Measurements from ENCODE around the gene AKAP12. TPM values are rescaled to one million over a fixed set of nuclear protein-coding genes. Genes with fewer than 3 reads are reported as not detected.

AKAP12 gene
- total and polyA plus RNA-seq, 2 donors (not counting 1 experiment from before 2014, with no cell fraction given) = 0.04 to 0.22 TPM

- Histone ChIP-seq H3K4me1 (ENCODE audit: control insufficient read depth in 2 of 2, insufficient read depth in 2 of 2, low read length in 2 of 2) (no peaks in the 10 kb centered on the region), H2AFZ (ENCODE audit: insufficient read depth, low read depth, low read length, poor library complexity, severe bottlenecking) (no peak overlapping the region), H3K79me2 (ENCODE audit: control insufficient read depth, insufficient read depth, low read length) (no peaks in the 10 kb centered on the region), H3K4me2 (replicated peaks; ENCODE audit: low read depth, low read length, poor library complexity, severe bottlenecking) (no peak overlapping the region), H3K27me3 (replicated peaks in 1 of 4; ENCODE audit: control extremely low read depth in 1 of 4, control insufficient read depth in 3 of 4, insufficient read depth in 4 of 4, low read length in 3 of 4) (peaks cover 0 to 2% (median 0%) of the 10 kb centered on the region in 4 experiments), H3K4me3 (ENCODE audit: control extremely low read depth in 1 of 5, extremely low read depth in 1 of 5, insufficient read depth in 1 of 5, low read depth in 2 of 5, low read length in 4 of 5) (no peak overlapping the region), H3K9me3 (ENCODE audit: control extremely low read depth in 1 of 3, control insufficient read depth in 2 of 3, insufficient read depth in 1 of 3, low read length in 2 of 3) (no peaks in the 10 kb centered on the region), H3K27ac (ENCODE audit: low read length in 2 of 2) (no peak overlapping the region), H4K20me1 (ENCODE audit: control insufficient read depth, insufficient read depth, low read length, poor library complexity, severe bottlenecking) (no peaks in the 10 kb centered on the region), H3K9ac (ENCODE audit: low read length) (no peak overlapping the region), H3K36me3 (replicated peaks in 1 of 2; ENCODE audit: control extremely low read depth in 1 of 2, control insufficient read depth in 1 of 2, extremely low read depth in 1 of 2, insufficient read depth in 2 of 2, low read length in 1 of 2) (no peaks in the 10 kb centered on the region)
- TF ChIP-seq CTCF (IDR thresholded peaks at IDR 0.05) (no peak), EZH2 (IDR thresholded peaks at IDR 0.05; ENCODE audit: borderline replicate concordance, insufficient read depth, low read depth, low read length, poor library complexity, severe bottlenecking) (no peak)
- POLR2A ChIA-PET = no interaction called here
- intact Hi-C loops (cut with micrococcal nuclease) = no loop called here
- no peak overlapping the region for H3K4me3 Mint-ChIP-seq
- 97% methylated on average over 4 of the region's 4 CpGs for WGBS (ENCODE audit: insufficient coverage)
- peaks cover 7% of the 10 kb centered on the region for H3K27me3 Mint-ChIP-seq
- no peak overlapping the region for H3K27ac Mint-ChIP-seq
- ATAC-seq (ENCODE audit: low read depth) = no peak
- DNase-seq = no peak
- no peaks in the 10 kb centered on the region for H3K4me1 Mint-ChIP-seq
- CTCF ChIA-PET = no interaction called here
- H3K9me3 Mint-ChIP-seq (ENCODE audit: insufficient read depth) = no peaks in the 10 kb centered on the region
Measured at GRCh38 chr6:151260205-151260604, 20.4 kb downstream of the AKAP12 start.

GRCh38 chr6:151263035-151263434 is 23.3 kb downstream of the AKAP12 start:
- no peak for ATAC-seq (ENCODE audit: low read depth)
- DNase-seq = no peak
- H4K20me1 ChIP-seq (ENCODE audit: control insufficient read depth, insufficient read depth, low read length, poor library complexity, severe bottlenecking) = no peaks in the 10 kb centered on the region
- H3K36me3 ChIP-seq (replicated peaks in 1 of 2; ENCODE audit: control extremely low read depth in 1 of 2, control insufficient read depth in 1 of 2, extremely low read depth in 1 of 2, insufficient read depth in 2 of 2, low read length in 1 of 2) = no peaks in the 10 kb centered on the region
- no peaks in the 10 kb centered on the region for H3K9me3 ChIP-seq (ENCODE audit: control extremely low read depth in 1 of 3, control insufficient read depth in 2 of 3, insufficient read depth in 1 of 3, low read length in 2 of 3)
- TF ChIP-seq EZH2 (IDR thresholded peaks at IDR 0.05; ENCODE audit: borderline replicate concordance, insufficient read depth, low read depth, low read length, poor library complexity, severe bottlenecking) (no peak), CTCF (IDR thresholded peaks at IDR 0.05) (no peak)
- H3K4me1 Mint-ChIP-seq = no peaks in the 10 kb centered on the region
- CTCF ChIA-PET = interaction anchor here (0.6 kb wide), 1 partner anchor 15 kb away, joined by 3 read pairs; no protein-coding TSS in a partner anchor
- no peak overlapping the region for H3K9ac ChIP-seq (ENCODE audit: low read length)
- H3K27me3 ChIP-seq (replicated peaks in 1 of 4; ENCODE audit: control extremely low read depth in 1 of 4, control insufficient read depth in 3 of 4, insufficient read depth in 4 of 4, low read length in 3 of 4) = no peaks in the 10 kb centered on the region
- no peaks in the 10 kb centered on the region for H3K4me1 ChIP-seq (ENCODE audit: control insufficient read depth in 2 of 2, insufficient read depth in 2 of 2, low read length in 2 of 2)
- no peak overlapping the region for H3K4me3 Mint-ChIP-seq
- intact Hi-C loops (cut with micrococcal nuclease) = no loop called here
- no peak overlapping the region for H2AFZ ChIP-seq (ENCODE audit: insufficient read depth, low read depth, low read length, poor library complexity, severe bottlenecking)
- H3K4me3 ChIP-seq (ENCODE audit: control extremely low read depth in 1 of 5, extremely low read depth in 1 of 5, insufficient read depth in 1 of 5, low read depth in 2 of 5, low read length in 4 of 5) = no peak overlapping the region
- peaks cover 13% of the 10 kb centered on the region for H3K27me3 Mint-ChIP-seq
- no CpG with 5 or more reads among the region's 1 CpG for WGBS (ENCODE audit: insufficient coverage)
- POLR2A ChIA-PET = no interaction called here
- H3K9me3 Mint-ChIP-seq (ENCODE audit: insufficient read depth) = no peaks in the 10 kb centered on the region
- no peaks in the 10 kb centered on the region for H3K79me2 ChIP-seq (ENCODE audit: control insufficient read depth, insufficient read depth, low read length)
- H3K27ac ChIP-seq (ENCODE audit: low read length in 2 of 2) = no peak overlapping the region
- no peak overlapping the region for H3K27ac Mint-ChIP-seq
- no peak overlapping the region for H3K4me2 ChIP-seq (replicated peaks; ENCODE audit: low read depth, low read length, poor library complexity, severe bottlenecking)

Data from B cell (primary cell).